Fibroblast of the aortic adventitia (primary cell): Measurements from ENCODE around the gene TGOLN2. TPM values are rescaled to one million over a fixed set of nuclear protein-coding genes. Genes with fewer than 3 reads are reported as not detected.
"Not testable (repeated sequence)": the region's sequence is repeated elsewhere in the genome, so short reads cannot be mapped to it uniquely, and the experiment has no call there.

Experiments
- DNase-seq: peaks from one replicate; pipeline ENCODE4 v3.0.0-alpha.2; 2010; ENCODE audit warnings: low read depth
- H3K4me3 ChIP-seq: 2 replicates; pipeline ENCODE4 v1.5.1; 2011; ENCODE audit warnings: low read depth, mild to moderate bottlenecking, control low read depth, low read length, moderate library complexity
- CTCF ChIP-seq: IDR thresholded peaks from 2 replicates; pipeline ENCODE4 v1.5.1; 2011; ENCODE audit warnings: mild to moderate bottlenecking, low read length, control low read depth, inconsistent platforms; ENCODE audit not compliant: insufficient read depth
- total RNA-seq: library from RNA; depleted of rRNA; stranded (reverse); fragments of >200 nt; gene quantifications from 2 replicates; pipeline ENCODE4 v1.2.3, GENCODE V29; 2012; ENCODE audit warnings: low replicate concordance

Gene TGOLN2
- total RNA-seq, 1 donor = 112 TPM

- no peak overlapping the region for H3K4me3 ChIP-seq
- DNase-seq = peak; percentile 6
- TF ChIP-seq CTCF = no peak
Observed at GRCh38 chr2:85340034-85340892, 12.5 kb upstream of the TGOLN2 start.

GRCh38 chr2:85334928-85335327 is 7.1 kb upstream of the TGOLN2 start:
- no peak for DNase-seq
- no peak overlapping the region for H3K4me3 ChIP-seq
- no peak for TF ChIP-seq CTCF

- DNase-seq = not testable (repeated sequence)
Observed at GRCh38 chr2:85333877-85334276, 6.1 kb upstream of the TGOLN2 start.

GRCh38 chr2:85330839-85331636 is 3.2 kb upstream of the TGOLN2 start:
- no peak for TF ChIP-seq CTCF
- DNase-seq = no peak
- H3K4me3 ChIP-seq = no peak overlapping the region

More at GRCh38 chr2:85333877-85334276, 6.1 kb upstream of the TGOLN2 start:
- not testable (repeated sequence) for H3K4me3 ChIP-seq

- not testable (repeated sequence) for DNase-seq, H3K4me3 ChIP-seq
Observed at GRCh38 chr2:85329701-85330100, 1.9 kb upstream of the TGOLN2 start.

GRCh38 chr2:85329181-85329651 is 1.4 kb upstream of the TGOLN2 start:
- H3K4me3 ChIP-seq = no peak overlapping the region
- no peak for TF ChIP-seq CTCF
- no peak for DNase-seq

- peak; percentile 59 for DNase-seq
- H3K4me3 ChIP-seq = peak overlapping the region; percentile 91
- TF ChIP-seq CTCF = no peak
Observed at GRCh38 chr2:85327160-85327821, 498 bp downstream of the TGOLN2 start.
